Raji (cell line): Measurements from ENCODE around the gene PCSK6.

Experiments
- POLR2A ChIP-seq: IDR thresholded peaks from 2 replicates; pipeline ENCODE4 v1.6.1; 2011; ENCODE audit warnings: low read depth, low read length, control low read depth; ENCODE audit not compliant: insufficient read depth

Gene PCSK6

DNA sequence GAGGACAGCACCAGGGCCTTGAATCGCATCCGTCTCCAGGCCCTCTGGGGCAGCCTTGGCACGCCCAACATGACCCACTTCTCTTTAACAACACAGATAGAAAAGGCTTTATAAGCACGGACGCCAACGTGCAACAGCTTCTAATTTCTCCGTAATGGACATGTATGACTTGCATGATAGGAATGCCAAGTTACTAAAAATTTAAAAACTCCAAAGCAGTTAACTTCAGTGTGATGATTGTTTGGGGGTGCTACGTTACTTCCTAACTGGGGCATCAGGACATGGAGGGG lies 163.5 kb downstream of the PCSK6 start:
- TF ChIP-seq POLR2A = no peak

DNA sequence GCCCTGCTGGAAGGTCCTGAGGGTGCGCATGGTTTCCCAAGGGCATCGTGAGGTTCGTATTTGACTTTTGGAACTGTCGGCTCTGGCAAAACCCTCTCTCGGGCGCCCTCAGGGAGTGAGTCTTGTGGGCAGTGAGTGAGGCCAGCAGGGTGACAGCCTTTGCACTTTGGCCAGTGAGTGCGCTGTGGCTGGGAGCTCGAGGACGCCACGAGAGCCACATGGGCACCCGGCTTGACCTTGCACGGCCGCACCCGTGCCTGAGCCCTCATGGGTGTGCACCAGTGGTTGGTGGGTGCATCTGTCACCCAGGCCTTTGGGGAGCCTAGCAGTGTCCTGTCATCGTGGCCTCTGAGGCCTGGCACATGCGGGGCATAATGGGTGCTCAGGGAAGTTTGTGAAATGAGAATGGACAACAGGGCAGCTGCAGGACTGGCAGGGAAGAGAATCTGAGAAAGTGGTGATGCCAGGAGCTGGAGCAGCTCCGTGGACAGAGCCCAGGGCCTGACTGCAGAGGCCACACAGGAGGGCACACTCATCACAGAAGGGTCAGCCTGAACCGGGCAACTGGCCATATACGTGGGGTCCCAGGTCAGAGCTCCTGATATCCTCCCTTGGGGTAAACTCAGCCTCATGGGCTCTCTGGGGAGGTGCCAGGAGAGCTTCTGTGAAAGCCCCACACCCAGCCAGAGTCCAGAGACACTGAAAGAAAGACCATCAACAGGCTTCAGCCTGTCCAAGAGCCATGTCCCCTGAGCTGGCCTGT lies 164.1 kb downstream of the PCSK6 start:
- no peak for TF ChIP-seq POLR2A

DNA sequence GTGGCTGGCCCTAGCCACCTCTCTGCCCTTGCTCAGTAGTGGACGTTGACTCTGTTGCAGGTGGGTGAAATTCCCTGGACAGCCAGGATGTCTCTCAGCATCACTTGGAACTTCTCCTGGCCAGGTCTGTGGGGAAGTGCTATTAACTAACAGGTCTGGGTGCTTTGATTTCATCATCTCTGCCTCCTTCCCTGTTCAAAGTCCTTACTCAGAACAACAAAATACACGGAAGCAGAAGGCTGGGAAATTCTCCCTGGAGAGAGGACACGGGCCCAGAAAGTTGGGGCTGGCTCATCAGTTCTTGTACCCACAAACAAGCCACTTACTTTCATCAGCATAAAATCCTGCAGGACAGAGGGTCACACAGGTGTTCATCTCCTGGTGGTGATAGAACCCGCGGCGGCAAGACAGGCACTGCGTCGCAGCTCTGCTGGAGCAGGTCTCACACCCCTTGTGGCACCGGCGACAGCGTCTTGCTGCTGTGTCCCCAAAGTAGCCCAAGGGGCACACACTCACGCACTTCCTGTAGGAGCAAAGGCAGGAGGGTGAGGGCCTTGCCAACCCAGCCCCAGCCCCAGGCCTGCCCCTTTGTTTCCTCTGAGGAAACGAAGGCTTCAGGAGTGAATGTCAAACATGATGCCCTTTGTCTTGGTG lies 164.9 kb downstream of the PCSK6 start:
- TF ChIP-seq POLR2A = no peak

DNA sequence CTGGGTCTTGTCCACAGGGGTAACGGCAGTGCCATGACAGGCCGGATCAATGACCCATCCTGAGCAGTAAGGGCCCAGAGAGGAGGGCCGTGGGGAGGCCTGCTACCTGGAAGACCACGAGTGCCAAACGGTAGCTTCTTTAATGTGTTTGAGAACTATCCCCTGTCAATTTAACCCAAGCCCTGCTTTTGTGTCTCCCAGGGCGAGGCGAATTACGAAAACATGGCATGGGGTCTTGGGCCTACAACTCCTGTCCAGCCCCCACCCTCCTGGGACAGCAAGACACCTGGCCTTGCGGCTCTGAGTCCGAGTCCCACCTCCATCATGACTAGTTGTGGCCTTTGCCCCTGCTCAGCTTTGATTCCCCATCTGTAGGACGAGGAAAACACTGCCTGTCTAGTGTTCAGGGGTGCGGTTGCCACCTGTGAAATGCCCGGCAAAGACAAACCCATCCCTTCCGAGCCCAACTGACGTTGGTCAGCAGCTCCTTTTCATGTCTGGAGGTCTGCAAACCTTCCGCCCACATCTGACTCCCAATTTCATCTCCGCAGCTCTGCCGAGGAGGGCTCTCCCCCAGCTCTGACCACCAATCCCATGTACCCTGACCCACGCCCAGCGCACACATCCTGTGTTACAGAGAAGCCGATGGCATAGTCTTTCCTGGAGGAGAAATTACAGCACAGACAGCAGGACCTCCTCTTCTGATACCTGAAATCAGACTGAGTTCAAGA lies 165.5 kb downstream of the PCSK6 start:
- no peak for TF ChIP-seq POLR2A

DNA sequence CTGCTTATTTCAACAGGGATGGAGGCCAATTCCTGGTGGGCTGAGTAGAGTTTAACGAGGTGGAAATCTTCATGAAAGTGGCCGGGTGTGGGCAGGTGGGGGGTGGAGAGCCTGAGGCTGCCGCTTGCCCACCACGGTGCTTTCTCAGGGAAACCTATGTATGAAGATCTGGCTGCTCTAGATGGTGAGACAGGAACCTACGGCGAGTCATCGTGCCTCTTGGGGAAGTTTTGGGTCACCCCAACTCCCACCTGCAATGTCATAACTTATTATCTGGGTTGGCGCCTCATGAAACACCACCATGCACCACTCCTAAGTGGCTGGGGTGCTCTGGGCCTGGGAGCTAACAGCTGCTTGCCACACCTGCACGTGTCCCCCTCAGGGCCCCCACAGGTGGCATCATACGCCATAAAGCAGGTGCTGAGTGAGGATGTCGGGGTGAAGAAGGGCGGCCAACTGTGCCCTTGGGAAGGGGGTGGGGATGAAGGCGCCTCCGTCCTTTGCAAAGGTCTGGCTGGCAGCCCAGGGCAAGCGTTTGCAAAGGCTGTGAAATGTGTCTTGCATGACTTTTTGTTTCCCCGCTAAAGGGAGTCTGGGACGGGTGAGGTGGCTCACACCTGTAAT lies 166.5 kb downstream of the PCSK6 start:
- no peak for TF ChIP-seq POLR2A

DNA sequence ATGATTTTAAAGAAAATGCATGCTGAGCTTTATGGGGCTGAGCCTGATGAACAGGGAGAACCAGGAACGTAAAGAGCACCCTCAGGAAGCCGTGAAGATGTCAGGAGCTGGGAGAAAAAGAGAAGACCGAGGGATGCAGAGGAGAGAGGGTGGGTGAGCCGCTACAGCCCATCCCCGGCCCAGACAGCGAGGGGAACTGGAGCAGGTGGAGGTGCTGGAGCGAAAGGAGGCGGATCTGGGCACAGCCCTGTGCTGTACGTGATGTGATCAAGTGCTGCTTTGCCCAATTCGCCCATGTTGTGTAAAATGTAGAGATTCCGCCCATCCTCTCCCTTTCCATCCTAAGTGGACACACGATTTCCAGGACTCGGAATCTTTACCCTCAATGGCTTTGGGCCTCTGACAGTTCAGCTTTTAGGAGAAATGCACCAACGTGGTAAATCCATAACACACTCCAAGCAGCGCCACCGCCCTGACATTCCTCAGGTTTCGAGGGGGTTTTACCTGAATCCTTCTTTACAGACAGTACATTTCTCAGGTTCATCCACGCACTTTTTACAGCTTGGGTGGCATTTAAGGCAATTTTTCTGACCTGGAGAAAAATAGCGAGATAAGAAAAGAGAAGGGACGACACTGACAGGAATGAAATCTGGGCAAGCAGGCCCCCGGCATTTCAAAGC lies 167.4 kb downstream of the PCSK6 start:
- no peak for TF ChIP-seq POLR2A

DNA sequence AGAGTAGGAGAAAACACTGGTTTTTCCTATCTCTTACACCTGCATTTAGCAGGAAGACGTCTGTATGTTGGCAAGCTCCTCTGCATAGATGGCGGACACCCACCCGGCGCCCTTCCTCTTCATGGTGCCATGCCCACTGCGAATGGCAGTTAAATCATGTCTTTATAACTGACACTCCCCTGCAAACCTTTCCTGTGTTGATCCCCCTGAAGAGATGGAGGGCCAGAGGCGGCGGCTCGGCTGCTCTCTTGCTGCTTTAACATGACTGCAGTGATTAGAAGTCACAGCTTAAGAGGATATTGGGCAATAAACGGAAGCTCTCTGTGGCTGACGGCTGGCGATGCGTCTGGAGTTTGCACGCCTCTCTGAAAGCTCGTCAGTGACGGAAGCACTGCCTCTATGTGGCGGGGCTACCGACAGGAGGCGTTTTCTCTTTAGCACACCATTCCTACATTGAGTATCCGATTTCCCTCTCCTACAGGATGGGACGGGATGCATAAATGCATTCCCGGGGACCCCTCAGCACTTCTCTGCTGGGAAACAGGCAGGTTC lies 168.9 kb downstream of the PCSK6 start:
- TF ChIP-seq POLR2A = no peak

DNA sequence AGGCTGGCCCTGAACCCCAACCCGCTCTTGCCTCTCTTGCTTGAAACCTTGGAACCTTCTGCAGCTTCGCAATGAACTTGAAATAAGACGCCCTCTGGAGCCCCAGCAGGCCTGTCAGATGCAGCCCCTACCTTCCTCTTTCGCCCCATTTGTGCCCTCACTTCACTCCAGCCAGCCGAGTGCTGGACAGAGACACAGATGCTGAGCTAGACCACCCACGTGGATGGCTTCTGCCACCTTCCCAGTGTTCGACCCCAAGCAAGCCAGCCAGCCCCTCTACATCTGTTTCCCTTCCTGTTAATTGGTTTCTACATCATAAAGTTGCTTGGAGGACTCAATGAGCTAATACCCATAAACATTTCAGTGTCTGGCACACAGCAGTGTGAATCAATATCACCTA lies 170.7 kb downstream of the PCSK6 start:
- TF ChIP-seq POLR2A = no peak

DNA sequence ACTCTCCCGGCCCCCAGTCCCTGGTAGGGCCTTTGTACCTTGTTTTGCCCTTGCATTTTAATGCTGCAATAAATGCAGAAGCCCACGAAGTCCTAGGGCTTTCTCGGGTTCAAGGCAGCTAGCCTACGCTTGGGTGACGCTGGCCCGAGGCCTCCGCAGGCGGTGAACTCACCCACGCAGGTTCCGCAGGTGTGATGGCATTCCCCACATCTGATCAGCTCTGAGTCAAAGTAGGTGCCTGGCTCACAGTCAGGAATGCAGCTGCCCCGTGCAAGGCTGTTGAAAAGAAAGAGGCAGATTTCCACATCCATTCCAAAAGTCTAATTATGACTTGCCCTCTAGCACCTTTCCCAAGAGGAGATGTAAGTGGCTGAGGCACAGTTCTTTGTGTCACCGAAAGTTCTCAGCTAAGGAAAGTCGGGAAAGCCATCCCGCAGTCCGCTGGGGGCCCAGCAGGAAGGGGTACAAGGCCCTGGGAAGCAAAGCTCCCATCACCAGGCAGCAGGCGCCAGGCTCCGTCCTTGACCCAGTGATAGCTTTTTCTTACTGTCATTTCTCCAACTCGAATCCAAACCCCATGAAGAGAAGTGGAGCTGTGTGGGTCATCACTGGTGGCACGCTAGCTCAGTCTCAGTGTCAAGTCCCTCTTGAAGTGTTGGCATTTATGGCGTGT lies 171.2 kb downstream of the PCSK6 start:
- TF ChIP-seq POLR2A = no peak

DNA sequence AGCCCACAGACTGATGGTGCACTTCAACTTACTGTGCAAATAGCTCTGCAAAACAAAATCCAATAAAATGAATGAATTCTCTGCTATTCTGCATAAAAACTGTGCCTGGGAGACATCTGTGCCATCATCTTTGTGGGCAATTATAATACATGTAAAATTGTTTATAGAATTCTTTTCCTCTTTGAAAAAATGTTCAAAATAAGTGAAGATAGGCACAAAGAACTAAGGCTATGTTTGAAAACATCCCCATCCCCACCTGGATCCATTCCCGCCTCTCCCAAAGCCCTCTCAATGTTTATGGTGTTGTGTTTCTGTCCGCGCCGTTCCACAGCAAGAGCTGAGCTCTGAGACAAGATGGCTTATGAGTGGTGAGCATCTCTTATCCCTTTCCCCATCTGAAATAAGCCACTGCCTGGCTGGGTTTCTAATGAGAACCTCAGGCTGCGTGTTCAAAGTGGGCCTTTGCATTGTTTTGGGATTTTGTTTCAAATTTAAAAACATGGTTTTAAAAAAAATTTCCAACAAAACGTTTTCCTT lies 172.1 kb downstream of the PCSK6 start:
- no peak for TF ChIP-seq POLR2A

DNA sequence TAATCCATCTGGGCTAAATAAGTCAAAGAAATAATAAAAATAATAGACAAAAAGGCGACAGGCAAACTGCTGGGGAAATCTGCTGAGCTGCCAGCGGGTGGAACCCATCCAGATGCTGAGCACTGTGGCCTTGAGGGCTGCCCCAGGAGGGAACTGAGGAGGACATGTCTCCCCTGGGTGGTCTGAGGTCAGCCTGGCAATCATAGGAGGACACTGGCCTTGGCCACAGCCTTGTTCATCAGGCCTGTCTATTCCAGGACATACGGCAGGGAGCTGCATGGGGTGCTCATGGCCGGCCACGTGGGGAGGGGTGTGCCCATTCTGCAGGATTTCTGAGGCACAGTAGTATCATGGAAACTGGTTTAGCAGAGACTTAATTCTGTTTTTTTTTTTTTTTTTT lies 173.0 kb downstream of the PCSK6 start:
- TF ChIP-seq POLR2A = no peak

DNA sequence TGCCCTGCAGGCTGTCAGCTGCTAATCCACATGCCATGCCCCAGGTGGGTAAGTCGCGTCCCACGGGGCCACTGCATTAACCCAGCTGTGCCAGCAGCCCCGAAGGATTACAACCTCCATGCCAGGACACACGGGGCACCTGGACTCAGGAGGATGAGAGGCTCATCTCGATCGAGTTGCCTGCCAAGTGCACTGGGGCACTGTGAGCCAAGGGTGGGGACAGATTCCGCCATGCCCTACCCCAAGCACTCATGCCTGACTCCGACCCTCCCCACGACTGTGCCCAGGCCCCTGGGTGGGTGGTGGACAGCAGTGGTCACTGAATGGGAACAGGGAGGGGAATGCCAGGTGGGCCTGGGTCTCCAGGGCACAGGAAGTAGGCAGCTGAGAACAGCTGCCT lies 173.8 kb downstream of the PCSK6 start:
- TF ChIP-seq POLR2A = no peak

DNA sequence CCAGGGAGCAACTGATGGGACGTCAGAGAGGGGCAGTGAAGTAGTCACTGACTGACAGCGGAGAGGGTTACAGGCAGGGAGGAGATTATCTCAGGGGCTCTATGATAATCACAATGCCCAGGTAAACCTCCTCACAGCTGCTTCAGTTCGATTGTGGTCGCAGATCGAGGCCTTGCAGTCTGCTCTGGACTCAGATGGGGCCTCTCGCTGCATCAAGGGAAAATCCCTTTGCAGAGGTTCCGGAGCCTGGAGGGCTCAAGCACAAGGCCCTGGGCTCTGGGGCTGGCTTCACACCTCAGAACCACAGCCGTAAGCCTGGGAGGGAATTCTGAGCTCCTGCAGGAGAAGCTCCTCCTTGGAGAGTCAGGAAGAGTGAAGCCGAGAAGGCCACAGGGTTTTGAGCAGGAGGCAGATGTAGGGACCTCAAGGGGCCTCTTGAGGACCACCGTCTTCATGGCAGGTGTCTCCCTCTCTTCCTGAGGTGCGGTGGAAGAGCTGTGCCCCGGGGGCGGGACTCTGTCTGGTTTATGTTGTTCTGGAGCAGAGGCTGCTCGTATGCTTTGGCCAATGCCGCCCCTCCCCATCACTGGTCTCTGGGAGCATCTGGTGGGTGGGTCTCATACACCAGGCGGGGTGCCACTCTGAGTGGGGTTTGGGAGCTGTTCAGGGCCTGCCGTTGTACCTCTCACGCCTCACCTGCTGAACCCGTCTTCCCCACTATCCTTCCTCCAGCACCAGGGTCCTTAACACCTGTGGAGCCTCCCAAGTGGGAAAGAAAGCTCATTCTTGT lies 175.0 kb downstream of the PCSK6 start:
- TF ChIP-seq POLR2A = no peak
